H1 (cell line): ENCODE data around the gene PRRC1. TPM values are rescaled to one million over a fixed set of nuclear protein-coding genes. Genes with fewer than 3 reads are reported as not detected.

Source experiments
- ASH2L ChIP-seq: fragments of 200-600, 300-600 bp; sonication (generic); IDR thresholded peaks from one replicate; pipeline ENCODE4 v1.7.1; 2017; ENCODE audit warnings: low read length
- YY1 ChIP-seq: IDR thresholded peaks from 2 replicates; pipeline ENCODE4 v1.6.1; 2011; ENCODE audit warnings: low read depth, mild to moderate bottlenecking, low read length
- polyA plus RNA-seq, 7 experiments: library from polyadenylated mRNA; depleted of rRNA in 3 of 7; stranded (reverse) in 5 of 7; unstranded in 2 of 7; fragments of >200 nt in 5 of 7; fragments of 200-250 nt in 2 of 7; gene quantifications; 1 replicate in 5 of 7; 2 replicates in 1 of 7; 4 replicates in 1 of 7; pipeline versions ENCODE4 v1.2.1 to v1.2.3, GENCODE V29; 2011 to 2013; ENCODE audit warnings: missing spikeins in 2 of 7, mixed read lengths in 2 of 7
- total RNA-seq: library from RNA; stranded (reverse); fragmentation: NEBNext Ultra II Directional; extraction: Animal tissue kit (Norgen Biotek cat#: 25700); gene quantifications from 2 replicates; pipeline ENCODE4 v1.2.1, GENCODE V29; 2021
- TF ChIP-seq, protein P1 (sequence below): IDR thresholded peaks from 2 replicates; pipeline ENCODE4 v1.6.1; 2011; ENCODE audit warnings: low read depth, mild to moderate bottlenecking, low read length; ENCODE audit not compliant: insufficient read depth

The PRRC1 gene
- total and polyA plus RNA-seq, 2 of the 8 experiments (the other 6 are each of a cell fraction or from before 2014, with no cell fraction given) = 54.6 to 78.6 TPM

DNA sequence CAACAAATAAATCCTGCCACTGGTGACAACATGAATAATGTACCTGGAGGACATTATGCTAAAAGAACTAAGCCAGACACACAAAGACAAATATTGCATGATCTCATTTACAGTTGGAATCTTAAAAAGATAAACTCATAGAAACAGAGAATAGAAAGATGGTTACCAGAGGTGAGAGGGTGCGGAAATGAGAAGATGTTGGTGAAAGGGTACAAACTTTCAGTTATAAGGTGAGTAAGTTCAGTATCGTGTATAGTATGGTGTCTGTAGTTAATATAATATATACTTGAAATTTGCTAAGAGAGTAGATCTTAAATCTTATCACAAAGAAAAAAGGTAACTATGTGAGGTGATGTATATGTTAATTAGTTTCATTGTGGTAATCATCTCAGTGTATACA is 63.3 kb downstream of the PRRC1 start (continued):
- TF ChIP-seq YY1 = no peak
- TF ChIP-seq ASH2L = no peak
- TF ChIP-seq, protein P1, sequence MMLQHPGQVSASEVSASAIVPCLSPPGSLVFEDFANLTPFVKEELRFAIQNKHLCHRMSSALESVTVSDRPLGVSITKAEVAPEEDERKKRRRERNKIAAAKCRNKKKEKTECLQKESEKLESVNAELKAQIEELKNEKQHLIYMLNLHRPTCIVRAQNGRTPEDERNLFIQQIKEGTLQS = no peak
